GM18951 (cell line): ENCODE measurements around the gene FBF1.
A peak's percentile ranks its signal among the peaks of the same experiment; 100 is the strongest.
"Not testable (repeated sequence)": the region's sequence is repeated elsewhere in the genome, so short reads cannot be mapped to it uniquely, and the experiment has no call there.

Source experiments
- POLR2A ChIP-seq: IDR thresholded peaks from 4 replicates; pipeline ENCODE4 v1.6.1; 2011; ENCODE audit warnings: mild to moderate bottlenecking; ENCODE audit not compliant: insufficient read length, insufficient read depth; ENCODE audit errors: extremely low read depth
- in situ Hi-C: fragments of 300-500 bp; cut with MboI; formaldehyde crosslinking; loops from one replicate; pipeline ENCODE4 v1.12.0; 2022; ENCODE audit warnings: low sequenced_read_pairs, mixed read lengths, inconsistent platforms; ENCODE audit not compliant: unreplicated experiment

FBF1 gene

GRCh38 chr17:75877752-75878173 is 63.1 kb downstream of the FBF1 start:
- TF ChIP-seq POLR2A: no peak
- in situ Hi-C loops: no loop called here

GRCh38 chr17:75876938-75877751 is 63.7 kb downstream of the FBF1 start:
- in situ Hi-C loops: no loop called here
- TF ChIP-seq POLR2A: no peak

GRCh38 chr17:75876190-75876937 is 64.5 kb downstream of the FBF1 start:
- in situ Hi-C loops: no loop called here

GRCh38 chr17:75875940-75876189 is 65.0 kb downstream of the FBF1 start:
- no peak for TF ChIP-seq POLR2A
- in situ Hi-C loops: no loop called here

More at GRCh38 chr17:75876190-75876937, 64.5 kb downstream of the FBF1 start:
- TF ChIP-seq POLR2A: peak; percentile 35

- in situ Hi-C loops: no loop called here
- no peak for TF ChIP-seq POLR2A
Measured at GRCh38 chr17:75875182-75875939, 65.5 kb downstream of the FBF1 start.

GRCh38 chr17:75874323-75875181 is 66.3 kb downstream of the FBF1 start:
- in situ Hi-C loops: no loop called here
- no peak for TF ChIP-seq POLR2A

- no peak for TF ChIP-seq POLR2A
- in situ Hi-C loops: no loop called here
Measured at GRCh38 chr17:75873587-75874322, 67.1 kb downstream of the FBF1 start.

GRCh38 chr17:75872434-75873351 is 68.1 kb downstream of the FBF1 start:
- in situ Hi-C loops: no loop called here
- no peak for TF ChIP-seq POLR2A

GRCh38 chr17:75870228-75870627 is 70.6 kb downstream of the FBF1 start:
- in situ Hi-C loops: not testable (repeated sequence)

GRCh38 chr17:75869282-75870141 is 71.3 kb downstream of the FBF1 start:
- no peak for TF ChIP-seq POLR2A
- in situ Hi-C loops: no loop called here

GRCh38 chr17:75868730-75869281 is 72.0 kb downstream of the FBF1 start:
- in situ Hi-C loops: not testable (repeated sequence)

- in situ Hi-C loops: not testable (repeated sequence)
Measured at GRCh38 chr17:75865404-75866188, 75.2 kb downstream of the FBF1 start.

GRCh38 chr17:75864887-75865286 is 76.0 kb downstream of the FBF1 start:
- in situ Hi-C loops: not testable (repeated sequence)
